ENCODE measurements around the gene ALX3.

ALX3 gene

DNA sequence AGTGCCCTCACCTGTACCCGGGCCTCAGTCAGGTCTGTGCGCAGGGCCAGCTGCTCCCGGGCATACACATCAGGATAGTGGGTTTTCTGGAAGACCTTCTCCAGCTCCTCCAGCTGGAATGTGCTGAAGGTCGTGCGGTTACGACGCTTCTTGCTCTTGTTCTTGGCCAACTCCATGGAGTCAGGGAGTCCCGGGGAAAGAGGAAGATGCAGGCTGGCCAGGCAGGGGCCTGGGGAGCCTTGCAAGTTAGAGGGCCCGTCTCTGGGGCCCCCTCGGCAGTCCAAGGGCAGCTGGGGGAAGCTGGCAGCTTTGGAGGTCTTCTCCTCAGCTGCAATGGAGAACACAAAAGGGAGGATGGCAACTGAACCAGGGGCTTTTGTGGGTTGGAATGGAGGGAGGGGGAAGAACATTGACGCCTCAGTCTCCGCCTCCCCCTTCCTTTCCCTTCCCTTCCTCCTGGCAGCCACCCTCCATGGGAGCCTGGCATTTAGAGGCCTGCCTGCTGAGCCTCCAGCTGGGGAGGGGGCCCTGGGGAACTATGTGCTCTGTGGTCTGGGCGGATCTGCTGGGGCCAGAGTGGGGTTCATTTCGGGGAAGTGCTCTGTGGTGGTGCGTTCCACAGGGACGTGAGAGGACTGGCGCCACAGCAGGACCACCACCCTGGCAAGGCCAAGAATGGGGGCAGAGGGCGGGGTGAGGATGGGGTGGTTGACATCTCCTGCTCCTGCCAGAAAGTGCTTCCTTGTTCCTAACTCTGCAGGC lies 5.7 kb downstream of the ALX3 start:
- no peak for DNase-seq (ENCODE audit: low spot score)

DNA sequence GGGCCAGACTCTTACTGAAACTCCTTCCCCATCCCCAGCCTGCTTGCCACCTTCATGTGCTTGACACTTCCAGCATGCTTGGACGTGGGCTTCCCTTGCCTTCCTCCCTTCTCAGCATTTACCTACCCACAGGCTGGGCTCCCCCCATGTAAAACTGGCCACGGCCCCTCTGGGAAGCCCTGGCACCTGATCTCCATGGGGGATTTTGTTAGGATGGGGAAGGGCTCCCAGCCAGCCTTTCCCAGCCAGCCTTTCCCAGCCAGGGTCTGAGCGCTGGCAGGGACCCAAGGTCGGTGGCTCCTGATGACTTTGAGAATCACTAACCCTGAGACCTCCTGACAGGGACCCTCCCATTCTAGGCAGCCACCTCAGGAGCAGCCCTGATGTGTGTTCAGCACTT lies 6.7 kb downstream of the ALX3 start:
- no peak for DNase-seq (ENCODE audit: low spot score)

DNA sequence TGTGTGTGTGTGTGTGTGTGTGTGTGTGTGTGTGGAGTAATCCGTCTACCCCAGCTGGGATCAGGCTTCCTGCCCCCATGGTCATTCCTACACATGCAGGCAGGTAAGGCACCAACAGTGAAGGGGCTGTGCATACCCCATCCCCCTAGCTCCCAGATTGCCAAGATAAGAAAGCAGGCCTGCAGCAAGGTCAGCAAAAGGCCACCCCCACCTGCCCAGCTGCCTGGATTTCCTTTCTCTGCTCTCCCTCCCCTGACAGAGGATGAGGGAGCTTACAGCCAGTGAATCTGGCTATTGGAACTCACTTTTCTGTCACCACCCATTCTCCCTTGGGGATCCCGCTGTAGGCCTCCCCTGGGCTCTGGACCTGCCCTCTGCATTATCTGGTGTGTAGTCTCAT lies 7.9 kb downstream of the ALX3 start:
- no peak for DNase-seq (ENCODE audit: low spot score)

DNA sequence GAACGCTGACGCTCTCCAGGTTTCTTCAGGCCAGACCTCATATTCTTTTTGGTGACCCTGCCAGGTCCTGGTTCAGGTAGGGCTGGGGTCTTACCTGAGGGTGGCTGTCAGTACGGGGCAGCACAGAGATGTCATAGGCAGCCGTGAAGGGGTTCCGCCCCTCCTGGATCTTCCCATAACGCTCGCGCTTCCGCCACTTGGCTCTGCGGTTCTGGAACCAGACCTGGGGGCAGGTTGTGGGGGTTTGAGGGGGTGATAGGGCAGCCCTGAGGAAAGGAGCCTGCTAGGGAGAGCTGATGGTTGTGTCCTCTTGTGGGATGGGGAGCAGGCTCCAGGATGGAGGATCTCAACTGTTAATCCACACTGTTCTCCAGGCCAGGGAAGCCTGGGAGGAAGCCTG lies 9.1 kb downstream of the ALX3 start:
- DNase-seq (ENCODE audit: low spot score), result no peak

DNA sequence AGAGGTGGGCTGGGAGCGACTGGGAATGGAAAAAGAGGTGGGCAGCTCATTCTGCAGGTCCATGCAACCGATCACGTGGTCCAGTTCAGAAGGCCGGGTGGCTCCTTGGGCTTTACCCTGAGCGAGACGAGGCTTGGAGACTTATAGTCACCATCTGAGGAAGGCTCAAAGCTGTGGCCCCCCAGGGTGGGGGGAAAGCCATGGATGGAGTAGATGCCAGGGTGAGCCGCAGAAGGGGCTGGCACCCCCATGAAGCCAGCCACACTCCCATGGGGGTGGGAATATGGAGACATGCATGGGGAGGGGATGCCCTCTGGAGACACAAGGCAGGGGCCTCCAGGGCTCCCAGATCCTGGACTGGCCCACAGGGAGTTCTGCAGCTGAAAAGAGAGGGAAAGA lies 9.8 kb downstream of the ALX3 start:
- DNase-seq (ENCODE audit: low spot score), result no peak

DNA sequence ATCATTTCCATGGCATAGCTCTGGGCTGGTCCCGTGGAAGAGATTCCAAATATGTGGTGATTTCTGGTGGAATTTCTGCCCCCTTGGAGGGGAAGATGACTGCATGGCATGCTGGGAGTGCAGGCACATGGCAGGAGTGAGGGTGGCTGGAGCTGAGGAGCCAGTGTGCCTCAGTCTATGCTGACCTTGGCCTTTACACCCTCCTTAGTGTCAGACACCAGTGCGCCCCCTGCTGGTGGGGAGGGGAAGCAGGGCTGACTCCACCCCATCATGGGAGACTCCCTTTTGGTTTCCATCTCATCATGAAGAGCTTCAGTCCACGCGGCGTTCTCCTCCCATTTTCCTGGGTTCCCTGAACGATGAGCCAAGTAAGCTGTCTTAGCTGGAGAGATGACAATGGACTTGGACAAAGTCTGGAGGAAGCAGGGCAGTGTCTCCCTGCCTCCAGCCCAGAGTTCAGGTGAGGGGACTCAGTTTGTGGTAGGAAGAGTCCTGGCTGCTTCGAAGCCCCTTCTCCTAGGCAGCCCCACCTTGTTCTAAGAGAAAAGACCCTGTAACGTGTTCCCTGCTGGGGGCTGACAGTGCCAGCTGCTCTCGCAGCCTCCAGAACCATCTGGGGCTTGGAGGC lies 10.3 kb downstream of the ALX3 start:
- no peak for DNase-seq (ENCODE audit: low spot score)

DNA sequence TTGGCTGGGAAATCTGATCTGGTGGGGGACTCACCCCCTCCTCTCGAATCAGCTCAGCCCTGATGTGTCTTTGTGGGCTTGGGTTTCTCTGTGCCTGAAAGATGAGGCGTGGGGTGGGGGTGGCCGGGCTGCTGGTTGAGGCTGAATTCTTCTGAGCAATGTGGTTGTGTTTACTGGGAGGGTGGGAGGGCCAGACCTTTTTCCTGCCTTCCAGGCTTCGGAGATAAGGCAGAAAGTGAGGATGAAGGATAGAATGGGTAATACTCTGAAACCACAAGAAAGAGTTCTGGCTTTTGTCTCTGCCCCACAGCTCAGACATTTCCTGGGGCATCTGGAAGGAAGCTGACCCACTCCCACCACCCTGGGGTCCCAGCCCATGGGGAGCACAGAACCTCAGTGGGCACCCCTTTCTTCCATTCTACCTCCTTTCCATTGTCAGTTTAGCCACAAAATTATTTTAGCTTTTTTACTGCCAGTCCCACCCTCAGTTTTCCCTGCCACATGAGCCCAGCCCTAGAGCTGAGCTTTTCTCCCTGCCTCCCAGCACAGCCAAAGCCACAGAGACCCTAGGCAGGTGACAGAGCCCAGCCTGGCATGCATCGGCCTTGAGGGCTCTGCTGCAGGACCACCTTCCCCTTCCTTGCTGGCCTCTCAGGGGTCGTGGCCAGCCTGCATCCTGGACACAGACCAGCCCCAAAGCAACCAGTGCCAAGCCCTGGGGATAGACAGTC lies 11.2 kb downstream of the ALX3 start:
- DNase-seq (ENCODE audit: low spot score), result no peak

DNA sequence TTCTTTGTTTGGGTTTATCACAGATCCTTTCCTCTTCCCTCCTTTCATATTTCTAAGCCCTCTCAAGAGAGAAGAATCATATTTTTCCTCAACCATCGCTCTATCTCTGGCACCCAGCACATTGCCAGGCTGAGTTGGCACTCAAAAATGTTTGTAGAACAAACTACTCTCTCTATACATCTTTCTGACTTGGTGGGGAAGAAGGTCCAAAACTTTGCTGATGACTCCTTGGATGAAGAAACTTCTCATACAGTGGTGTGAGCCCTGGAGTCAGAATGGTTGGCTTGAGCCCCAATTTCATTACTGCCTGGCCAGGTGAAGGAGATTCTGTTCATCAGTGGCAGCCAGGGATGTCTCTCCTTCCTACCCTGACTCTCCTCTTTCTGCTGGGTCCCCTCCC lies 11.9 kb downstream of the ALX3 start:
- DNase-seq (ENCODE audit: low spot score), result no peak

DNA sequence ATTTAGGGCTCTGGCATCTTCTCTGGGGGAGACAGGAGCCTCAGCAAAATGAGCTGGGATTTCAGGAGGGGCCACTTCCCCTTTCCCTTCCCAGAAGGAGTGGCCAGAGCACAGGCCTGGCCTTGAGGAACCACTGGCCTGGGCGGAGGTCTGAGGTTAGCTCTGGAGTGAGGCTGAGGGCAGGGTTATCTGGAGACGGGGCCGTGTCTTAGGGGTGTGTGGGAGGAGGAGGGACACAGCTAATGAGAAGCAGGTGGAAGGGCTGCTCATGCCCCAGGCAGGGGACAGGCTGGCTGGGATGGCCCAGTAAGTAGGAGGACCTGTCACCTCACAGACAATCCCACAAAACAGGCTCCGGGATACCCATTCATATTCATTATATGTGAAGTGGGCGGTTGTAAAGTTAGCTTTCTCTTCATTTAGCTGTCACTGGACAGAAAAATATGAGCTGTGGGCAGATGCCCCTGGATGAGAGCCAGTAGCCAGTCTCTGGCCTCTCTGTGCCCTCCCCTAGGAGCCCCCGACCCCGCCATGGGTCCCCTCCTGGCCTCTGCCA lies 12.4 kb downstream of the ALX3 start:
- DNase-seq (ENCODE audit: low spot score), result no peak

DNA sequence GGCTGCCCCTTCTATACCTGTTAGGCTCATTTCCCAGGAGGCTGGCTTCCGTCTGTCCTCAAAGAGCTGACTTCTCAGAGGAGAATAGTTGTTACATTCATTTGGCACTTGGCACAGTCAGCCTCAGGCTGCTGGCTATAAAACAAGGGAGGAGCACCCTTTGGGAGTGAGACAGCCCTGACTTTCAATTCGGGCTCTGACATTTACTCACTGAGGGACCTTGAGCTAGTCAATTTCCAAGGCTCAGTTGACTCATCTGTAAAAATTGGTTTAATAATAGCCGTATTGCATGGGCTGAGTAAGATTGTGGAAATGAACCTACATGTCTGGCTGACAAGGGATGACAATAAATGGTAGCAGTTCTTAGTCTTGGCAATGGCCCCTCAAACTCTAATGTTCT lies 13.7 kb downstream of the ALX3 start:
- DNase-seq (ENCODE audit: low spot score), result no peak

DNA sequence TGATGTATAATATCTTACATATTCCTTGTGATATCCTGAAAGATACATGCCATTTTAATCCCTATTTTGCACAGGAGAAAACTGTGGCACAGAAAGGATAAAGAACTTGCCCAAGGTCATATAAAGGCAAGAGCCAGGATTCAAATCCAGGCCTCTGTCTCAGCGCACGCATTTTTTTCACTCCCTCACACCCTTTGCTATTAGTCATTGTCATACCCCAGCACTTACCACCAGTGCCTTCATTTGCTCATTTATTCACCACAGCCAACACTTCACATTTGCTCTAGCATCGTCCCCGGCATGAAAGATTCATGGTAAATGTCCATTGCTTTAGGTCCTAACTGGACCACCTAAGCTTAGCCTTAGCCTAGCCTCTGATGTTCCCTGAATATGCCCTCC lies 14.2 kb downstream of the ALX3 start:
- no peak for DNase-seq (ENCODE audit: low spot score)

DNA sequence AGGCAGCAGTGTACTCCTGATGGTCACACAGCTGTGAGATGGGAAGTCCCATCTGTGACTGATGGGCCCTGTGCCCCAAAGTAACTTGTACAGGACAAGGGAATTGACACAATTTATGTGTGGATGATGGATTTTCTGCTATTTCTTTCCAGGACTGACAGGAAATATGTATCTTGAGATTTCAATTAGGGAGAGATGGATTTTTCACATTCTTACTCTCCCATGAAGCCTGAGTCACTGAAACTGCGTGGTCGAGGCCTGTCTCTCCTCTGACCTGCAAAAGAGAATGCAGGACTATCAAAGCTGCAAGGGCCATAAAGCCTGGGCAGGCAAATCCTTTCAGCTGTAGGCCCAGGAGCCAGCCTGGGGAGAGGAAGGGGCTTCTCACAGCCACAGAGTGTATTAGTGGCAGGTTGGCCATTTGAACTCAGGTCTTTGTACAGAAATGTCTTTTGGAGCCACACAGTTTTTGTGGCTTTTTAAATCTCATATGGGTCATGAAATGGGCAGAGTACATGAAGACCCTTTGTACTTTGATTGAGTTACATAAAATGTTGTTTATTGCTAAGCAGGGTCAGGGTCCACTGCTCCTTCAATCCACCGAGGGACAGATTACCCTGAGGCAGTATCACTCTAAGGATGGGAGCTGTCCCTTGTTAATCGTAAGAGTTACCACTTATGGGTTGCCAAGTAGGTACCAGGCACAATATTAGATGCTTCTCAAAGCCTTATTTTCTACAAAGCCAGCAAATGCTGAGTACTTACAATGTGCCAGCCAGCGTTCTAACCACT lies 14.8 kb downstream of the ALX3 start:
- DNase-seq (ENCODE audit: low spot score), result no peak

DNA sequence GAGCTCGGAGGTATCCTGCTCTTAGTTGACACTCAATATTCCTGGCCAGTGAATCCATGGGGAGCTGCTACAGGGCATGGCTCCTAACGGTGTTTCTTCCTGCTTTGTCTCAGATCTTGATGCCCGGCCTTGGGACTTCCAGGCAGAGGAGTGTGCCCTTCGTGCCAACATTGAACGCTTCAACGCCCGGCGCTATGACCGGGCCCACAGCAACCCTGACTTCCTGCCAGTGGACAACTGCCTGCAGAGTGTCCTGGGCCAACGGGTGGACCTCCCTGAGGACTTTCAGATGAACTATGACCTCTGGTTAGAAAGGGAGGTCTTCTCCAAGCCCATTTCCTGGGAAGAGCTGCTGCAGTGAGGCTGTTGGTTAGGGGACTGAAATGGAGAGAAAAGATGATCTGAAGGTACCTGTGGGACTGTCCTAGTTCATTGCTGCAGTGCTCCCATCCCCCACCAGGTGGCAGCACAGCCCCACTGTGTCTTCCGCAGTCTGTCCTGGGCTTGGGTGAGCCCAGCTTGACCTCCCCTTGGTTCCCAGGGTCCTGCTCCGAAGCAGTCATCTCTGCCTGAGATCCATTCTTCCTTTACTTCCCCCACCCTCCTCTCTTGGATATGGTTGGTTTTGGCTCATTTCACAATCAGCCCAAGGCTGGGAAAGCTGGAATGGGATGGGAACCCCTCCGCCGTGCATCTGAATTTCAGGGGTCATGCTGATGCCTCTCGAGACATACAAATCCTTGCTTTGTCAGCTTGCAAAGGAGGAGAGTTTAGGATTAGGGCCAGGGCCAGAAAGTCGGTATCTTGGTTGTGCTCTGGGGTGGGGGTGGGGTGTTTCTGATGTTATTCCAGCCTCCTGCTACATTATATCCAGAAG lies 16.7 kb downstream of the ALX3 start:
- no peak for DNase-seq (ENCODE audit: low spot score)

DNA sequence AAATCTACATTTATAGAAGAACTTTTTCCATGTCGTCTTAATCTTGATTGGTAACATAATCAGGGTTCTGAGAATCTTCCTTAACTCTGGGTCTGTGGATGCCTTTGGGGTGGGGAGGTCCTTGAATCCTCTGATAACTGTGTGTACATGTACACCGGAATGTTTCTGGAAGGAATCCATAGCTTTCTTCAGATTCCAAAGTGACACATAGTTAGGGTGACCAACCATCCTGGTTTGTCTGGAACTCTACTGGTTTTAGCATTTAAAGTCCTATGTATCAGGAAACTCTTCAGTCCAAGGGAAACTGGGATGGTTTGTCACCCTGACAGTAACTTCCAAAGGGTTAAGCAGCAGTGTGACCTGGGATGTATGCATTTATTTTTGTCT lies 19.2 kb downstream of the ALX3 start:
- no peak for DNase-seq (ENCODE audit: low spot score)

DNA sequence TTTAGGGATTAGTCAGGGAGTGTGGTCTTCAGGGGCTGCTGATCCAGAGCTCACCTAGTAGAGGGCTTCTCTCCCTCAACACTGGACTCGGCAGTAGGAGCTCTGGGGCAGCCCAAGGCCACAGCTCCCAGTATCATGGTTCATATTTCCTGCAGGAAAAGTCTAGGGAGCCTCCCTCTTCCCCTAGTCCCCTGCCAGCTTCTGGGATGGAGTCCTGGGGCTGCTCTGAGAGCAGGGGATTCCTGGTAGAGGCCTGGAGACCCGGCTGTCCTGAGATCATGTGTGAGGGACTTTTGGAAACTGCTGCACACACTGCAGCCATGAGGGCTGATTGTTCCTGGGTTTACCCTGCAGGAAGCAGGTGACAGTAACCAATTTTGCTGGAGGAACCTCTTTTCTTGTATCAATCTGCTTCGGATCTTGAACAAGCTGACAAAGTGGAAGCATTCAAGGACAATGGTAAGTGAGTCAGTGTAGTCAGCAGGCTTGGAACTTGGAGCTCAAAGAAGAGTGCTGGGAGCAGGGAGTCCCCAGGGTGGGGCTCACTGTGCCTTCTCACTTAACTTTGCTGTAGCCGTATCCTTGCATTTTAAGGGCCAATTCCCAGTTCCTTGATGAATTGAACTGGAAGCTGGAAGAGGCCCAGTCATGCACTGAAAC lies 19.7 kb downstream of the ALX3 start:
- DNase-seq (ENCODE audit: low spot score), result no peak

DNA sequence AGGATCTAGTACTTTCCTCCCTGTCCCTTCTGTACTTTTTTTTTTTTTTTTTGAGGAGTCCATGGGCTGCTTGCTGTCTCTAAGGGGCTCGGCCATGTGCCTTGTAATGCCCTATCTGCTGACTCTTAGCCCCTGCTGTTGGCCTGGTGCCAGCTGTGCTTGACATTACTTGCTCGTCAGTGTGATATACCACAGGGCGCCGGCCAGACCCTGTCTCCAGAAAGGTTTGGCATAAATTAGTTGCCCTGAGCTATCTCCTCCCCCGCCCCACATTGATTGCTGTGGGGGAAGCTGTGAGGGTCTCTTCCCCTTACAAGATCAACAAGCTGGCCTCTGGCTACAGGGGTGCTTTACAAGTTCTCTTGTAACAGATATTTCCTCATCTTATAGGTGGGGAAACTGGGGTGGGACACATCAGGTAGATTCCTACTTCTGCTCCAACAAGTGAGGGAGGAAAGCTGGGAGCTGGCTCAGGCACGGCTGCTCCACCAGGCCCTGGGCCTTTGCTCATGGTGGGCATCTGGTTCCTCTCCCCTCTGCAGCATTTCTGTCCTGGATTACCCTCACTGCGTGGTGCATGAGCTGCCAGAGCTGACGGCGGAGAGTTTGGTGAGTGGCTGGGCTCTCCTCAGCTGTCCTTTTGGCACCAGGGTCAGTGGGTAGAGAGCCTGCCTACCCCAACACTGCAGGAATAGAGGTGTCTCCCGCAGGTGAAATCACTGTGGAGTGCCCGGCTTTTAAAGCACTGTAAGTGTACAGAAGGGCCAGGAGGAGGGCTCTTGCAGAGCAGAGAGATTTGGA lies 20.5 kb downstream of the ALX3 start:
- no peak for DNase-seq (ENCODE audit: low spot score)

DNA sequence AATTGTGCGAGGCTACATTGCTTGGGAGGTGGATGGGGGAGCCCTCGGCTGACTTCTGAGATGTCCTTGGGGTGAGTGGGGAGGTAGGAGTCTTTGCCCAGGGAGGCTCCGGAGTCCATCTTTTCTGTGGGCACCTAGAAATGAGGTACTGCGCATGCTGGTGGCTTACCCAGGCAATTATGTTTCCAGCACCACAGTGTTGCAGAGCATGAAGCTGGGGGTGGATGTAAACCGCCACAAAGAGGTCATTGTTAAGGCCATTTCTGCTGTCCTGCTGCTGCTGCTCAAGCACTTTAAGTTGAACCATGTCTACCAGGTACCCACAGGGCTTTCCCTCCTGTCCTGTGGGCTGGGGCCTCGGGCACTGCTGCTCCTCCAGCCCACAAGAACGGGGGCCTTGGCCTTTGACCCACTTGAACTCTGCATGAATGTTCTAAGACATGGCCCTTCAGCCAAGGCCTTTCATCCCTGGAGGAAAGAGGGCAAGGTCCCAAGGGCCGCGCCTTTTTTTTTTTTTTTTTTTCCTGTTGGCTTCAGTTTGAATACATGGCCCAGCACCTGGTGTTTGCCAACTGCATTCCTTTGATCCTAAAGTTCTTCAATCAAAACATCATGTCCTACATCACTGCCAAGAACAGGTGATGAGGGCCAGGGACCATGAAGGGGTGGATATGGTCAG lies 21.4 kb downstream of the ALX3 start:
- no peak for DNase-seq (ENCODE audit: low spot score)

DNA sequence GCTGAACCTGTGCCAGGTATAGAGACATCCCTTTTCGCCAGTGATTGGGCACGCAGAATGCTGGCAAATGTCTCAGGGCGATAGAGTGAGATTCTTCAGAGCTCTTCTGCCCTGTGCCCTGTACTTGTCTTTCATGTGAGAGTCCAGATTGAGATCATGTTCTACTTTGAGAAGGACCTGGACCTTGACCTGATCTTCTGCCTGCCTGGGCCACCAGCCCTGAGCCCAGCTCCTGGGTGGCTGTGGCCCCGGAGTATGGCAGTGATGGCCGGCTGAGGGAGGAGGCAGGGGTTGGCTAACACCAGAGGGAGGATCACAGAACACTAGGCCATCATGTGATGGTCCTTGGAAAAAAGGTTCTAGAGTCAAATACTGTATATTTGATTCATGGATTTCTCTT lies 22.2 kb downstream of the ALX3 start:
- no peak for DNase-seq (ENCODE audit: low spot score)

DNA sequence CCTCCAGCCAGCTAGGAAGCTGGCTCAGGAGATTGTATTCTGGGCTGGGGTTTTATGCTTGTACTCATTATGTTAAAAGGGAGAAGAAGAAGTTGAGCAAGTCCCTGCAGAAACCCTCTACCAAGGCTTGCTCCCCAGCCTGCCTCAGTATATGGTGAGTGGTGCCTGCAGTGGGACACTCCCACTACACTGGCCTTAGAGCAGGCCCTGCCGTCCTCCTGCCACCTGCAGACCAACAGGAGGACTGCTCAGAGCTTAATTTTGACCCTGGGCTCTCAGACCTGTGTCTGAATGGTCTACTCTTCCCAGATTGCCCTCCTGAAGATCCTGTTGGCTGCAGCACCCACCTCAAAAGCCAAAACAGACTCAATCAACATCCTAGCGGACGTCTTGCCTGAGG lies 23.0 kb downstream of the ALX3 start:
- DNase-seq (ENCODE audit: low spot score), result no peak
